ENCODE measurements around the gene FBLN5.

DNA sequence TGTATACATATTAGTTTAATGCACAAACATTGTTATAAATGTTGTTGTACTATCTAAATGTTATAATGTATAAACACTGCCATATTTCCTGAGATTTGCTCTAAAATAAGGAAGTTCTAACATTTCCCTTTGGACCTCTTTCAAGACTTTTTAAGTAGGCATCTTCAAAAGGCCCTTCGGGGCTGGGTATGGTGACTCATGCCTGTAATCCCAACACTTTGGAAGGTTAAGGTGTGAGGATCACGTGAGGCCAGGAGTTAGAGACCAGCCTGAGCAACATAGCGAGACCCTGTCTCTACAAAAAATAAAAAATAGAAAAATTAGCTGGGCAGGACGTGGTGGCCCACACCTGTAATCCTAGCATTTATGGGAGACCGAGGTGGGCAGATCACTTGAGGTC, 35.5 kb downstream of the FBLN5 start:
- TF ChIP-seq, protein P1, sequence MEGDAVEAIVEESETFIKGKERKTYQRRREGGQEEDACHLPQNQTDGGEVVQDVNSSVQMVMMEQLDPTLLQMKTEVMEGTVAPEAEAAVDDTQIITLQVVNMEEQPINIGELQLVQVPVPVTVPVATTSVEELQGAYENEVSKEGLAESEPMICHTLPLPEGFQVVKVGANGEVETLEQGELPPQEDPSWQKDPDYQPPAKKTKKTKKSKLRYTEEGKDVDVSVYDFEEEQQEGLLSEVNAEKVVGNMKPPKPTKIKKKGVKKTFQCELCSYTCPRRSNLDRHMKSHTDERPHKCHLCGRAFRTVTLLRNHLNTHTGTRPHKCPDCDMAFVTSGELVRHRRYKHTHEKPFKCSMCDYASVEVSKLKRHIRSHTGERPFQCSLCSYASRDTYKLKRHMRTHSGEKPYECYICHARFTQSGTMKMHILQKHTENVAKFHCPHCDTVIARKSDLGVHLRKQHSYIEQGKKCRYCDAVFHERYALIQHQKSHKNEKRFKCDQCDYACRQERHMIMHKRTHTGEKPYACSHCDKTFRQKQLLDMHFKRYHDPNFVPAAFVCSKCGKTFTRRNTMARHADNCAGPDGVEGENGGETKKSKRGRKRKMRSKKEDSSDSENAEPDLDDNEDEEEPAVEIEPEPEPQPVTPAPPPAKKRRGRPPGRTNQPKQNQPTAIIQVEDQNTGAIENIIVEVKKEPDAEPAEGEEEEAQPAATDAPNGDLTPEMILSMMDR (IDR thresholded peaks at IDR 0.05; ENCODE audit: low read length), result no peak
- TF ChIP-seq EZH2 (optimal IDR thresholded peaks at IDR 0.05; ENCODE audit: low read depth, low read length), result no peak
- no peak for TF ChIP-seq EZH2phosphoT487 (IDR thresholded peaks at IDR 0.05; ENCODE audit: low read length)

Measured in MM.1S (cell line).